ENCODE measurements around the gene DTNB. TPM values are rescaled to one million over a fixed set of nuclear protein-coding genes. Genes with fewer than 3 reads are reported as not detected.
A peak's percentile ranks its signal among the peaks of the same experiment; 100 is the strongest.
"Not testable (repeated sequence)": the region's sequence is repeated elsewhere in the genome, so short reads cannot be mapped to it uniquely, and the experiment has no call there.

Gene DTNB
- total RNA-seq, 1 experiment from 2014 or later, result 7.7 TPM

- DNase-seq (ENCODE audit: low spot score), result no peak
Measured at GRCh38 chr2:25544445-25544844, 128.9 kb downstream of the DTNB start.

GRCh38 chr2:25543939-25544338 is 129.4 kb downstream of the DTNB start:
- no peak for DNase-seq (ENCODE audit: low spot score)

- no peak for DNase-seq (ENCODE audit: low spot score)
Measured at GRCh38 chr2:25541378-25541777, 132.0 kb downstream of the DTNB start.

GRCh38 chr2:25539136-25539535 is 134.2 kb downstream of the DTNB start:
- no peak for DNase-seq (ENCODE audit: low spot score)

GRCh38 chr2:25537526-25537925 is 135.9 kb downstream of the DTNB start:
- DNase-seq (ENCODE audit: low spot score), result no peak

- not testable (repeated sequence) for DNase-seq (ENCODE audit: low spot score)
Measured at GRCh38 chr2:25535411-25536289, 137.7 kb downstream of the DTNB start.

GRCh38 chr2:25534937-25535336 is 138.4 kb downstream of the DTNB start:
- not testable (repeated sequence) for DNase-seq (ENCODE audit: low spot score)

GRCh38 chr2:25534455-25534854 is 138.9 kb downstream of the DTNB start:
- no peak for DNase-seq (ENCODE audit: low spot score)

GRCh38 chr2:25533771-25534170 is 139.6 kb downstream of the DTNB start:
- DNase-seq (ENCODE audit: low spot score), result not testable (repeated sequence)

GRCh38 chr2:25532521-25532920 is 140.9 kb downstream of the DTNB start:
- no peak for DNase-seq (ENCODE audit: low spot score)

GRCh38 chr2:25529034-25529433 is 144.3 kb downstream of the DTNB start:
- no peak for DNase-seq (ENCODE audit: low spot score)

GRCh38 chr2:25528173-25528572 is 145.2 kb downstream of the DTNB start:
- peak; percentile 62 for DNase-seq (ENCODE audit: low spot score)

GRCh38 chr2:25524507-25524906 is 148.9 kb downstream of the DTNB start:
- DNase-seq (ENCODE audit: low spot score), result no peak

GRCh38 chr2:25523060-25523459 is 150.3 kb downstream of the DTNB start:
- no peak for DNase-seq (ENCODE audit: low spot score)

- DNase-seq (ENCODE audit: low spot score), result peak; percentile 58
Measured at GRCh38 chr2:25521665-25522387, 151.6 kb downstream of the DTNB start.

- DNase-seq (ENCODE audit: low spot score), result no peak
Measured at GRCh38 chr2:25521126-25521525, 152.3 kb downstream of the DTNB start.

- no peak for DNase-seq (ENCODE audit: low spot score)
Measured at GRCh38 chr2:25517701-25518100, 155.7 kb downstream of the DTNB start.

GRCh38 chr2:25514043-25514637 is 159.2 kb downstream of the DTNB start:
- DNase-seq (ENCODE audit: low spot score), result no peak

GRCh38 chr2:25512707-25513106 is 160.7 kb downstream of the DTNB start:
- DNase-seq (ENCODE audit: low spot score), result peak; percentile 25

- DNase-seq (ENCODE audit: low spot score), result no peak
Measured at GRCh38 chr2:25506226-25506625, 167.2 kb downstream of the DTNB start.

GRCh38 chr2:25505622-25506021 is 167.8 kb downstream of the DTNB start:
- DNase-seq (ENCODE audit: low spot score), result no peak

GRCh38 chr2:25505182-25505581 is 168.2 kb downstream of the DTNB start:
- no peak for DNase-seq (ENCODE audit: low spot score)

GRCh38 chr2:25504266-25504665 is 169.1 kb downstream of the DTNB start:
- no peak for DNase-seq (ENCODE audit: low spot score)

Measured in A172 (cell line).